Endothelial cell of umbilical vein (primary cell): ENCODE results near the gene ACP2. TPM values are rescaled to one million over a fixed set of nuclear protein-coding genes. Genes with fewer than 3 reads are reported as not detected.

Experiments used
- BruUV-seq: library from RNA; stranded (reverse); fragments of 400-500 nt; replicated peaks from 2 replicates; lab custom pipeline; 2021; lab: Mats Ljungman, UMichigan
- CTCF ChIA-PET: fragments of 300-600, 350-600 bp; sonication (Branson Sonifier 250); formaldehyde crosslinking; loops from one replicate; lab custom pipeline; 2021; ENCODE audit warnings: antibody characterized with exemption, inconsistent platforms; lab: Charles Lee
- POLR2A ChIA-PET: fragments of 300-600, 350-600 bp; sonication (Branson Sonifier 250); formaldehyde crosslinking; loops from one replicate; lab custom pipeline; 2021; ENCODE audit warnings: antibody characterized with exemption, inconsistent platforms; lab: Charles Lee
- DNase-seq: peaks from one replicate; pipeline ENCODE4 v3.0.0-alpha.2; 2011; ENCODE audit warnings: low read depth, low spot score
- FAIRE-seq: peaks from 2 replicates; lab custom pipeline; 2011; peaks lifted over from hg19 to GRCh38; lab: Jason Lieb, UNC
- H2AFZ ChIP-seq: 2 replicates; pipeline ENCODE4 v1.6.0; 2012; ENCODE audit warnings: low read depth, low read length, control low read depth, inconsistent platforms
- H3K27ac ChIP-seq: 2 replicates; pipeline ENCODE4 v1.5.1; 2011; ENCODE audit warnings: low read depth, mild to moderate bottlenecking, control low read depth, low read length, moderate library complexity; ENCODE audit not compliant: insufficient read depth
- H3K27me3 ChIP-seq, 2 experiments: 2 replicates each; pipeline versions ENCODE4 v1.6.0 to v1.6.1; 2011; ENCODE audit warnings: low read length in 2 of 2, mixed read lengths in 1 of 2; ENCODE audit not compliant: control insufficient read depth in 2 of 2, insufficient read depth in 2 of 2
- H3K36me3 ChIP-seq, 2 experiments: 2 replicates in 1 of 2; 3 replicates in 1 of 2; pipeline ENCODE4 v1.5.1; 2011; ENCODE audit warnings: low read length in 2 of 2, mild to moderate bottlenecking in 1 of 2, moderate library complexity in 1 of 2; ENCODE audit not compliant: control insufficient read depth in 2 of 2, insufficient read depth in 2 of 2; ENCODE audit errors: extremely low read depth in 1 of 2
- H3K4me1 ChIP-seq: 3 replicates; pipeline ENCODE4 v1.5.1; 2011; ENCODE audit warnings: mild to moderate bottlenecking, low read length; ENCODE audit not compliant: control insufficient read depth, insufficient read depth; ENCODE audit errors: extremely low read depth
- H3K4me2 ChIP-seq: 2 replicates; pipeline ENCODE4 v1.6.1; 2011; ENCODE audit warnings: low read length, control low read depth, mixed read lengths; ENCODE audit not compliant: insufficient read depth
- H3K4me3 ChIP-seq, 3 experiments: fragments of 200-600 bp in 1 of 3; sonication (generic), shearing (Covaris generic) in 1 of 3; replicated peaks in 1 of 3; 2 replicates each; pipeline ENCODE4 v1.5.1; 2011 to 2016; ENCODE audit warnings: control low read depth in 3 of 3, low read length in 3 of 3, mild to moderate bottlenecking in 2 of 3, inconsistent platforms in 1 of 3, low read depth in 1 of 3, moderate library complexity in 1 of 3; ENCODE audit not compliant: insufficient read depth in 1 of 3
- H3K79me2 ChIP-seq: 2 replicates; pipeline ENCODE4 v1.6.0; 2012; ENCODE audit warnings: low read length, inconsistent platforms; ENCODE audit not compliant: control insufficient read depth, insufficient read depth
- H3K9ac ChIP-seq: replicated peaks from 2 replicates; pipeline ENCODE3; 2011; ENCODE audit warnings: low read length, control low read depth; ENCODE audit not compliant: insufficient read depth; ENCODE audit errors: extremely low read depth
- H3K9me1 ChIP-seq: replicated peaks from 3 replicates; pipeline ENCODE4 v1.6.0; 2011; ENCODE audit warnings: mild to moderate bottlenecking, low read length; ENCODE audit not compliant: control insufficient read depth, insufficient read depth; ENCODE audit errors: extremely low read depth
- H3K9me3 ChIP-seq: replicated peaks from 2 replicates; pipeline ENCODE4 v1.5.1; 2012; ENCODE audit warnings: low read length, inconsistent platforms; ENCODE audit not compliant: control insufficient read depth, insufficient read depth
- H4K20me1 ChIP-seq: replicated peaks from 2 replicates; pipeline ENCODE3; 2011; ENCODE audit warnings: mild to moderate bottlenecking, low read length; ENCODE audit not compliant: control insufficient read depth, insufficient read depth; ENCODE audit errors: extremely low read depth
- CTCF ChIP-seq, 2 donors: IDR thresholded peaks; 1 replicate in 1 of 2; 2 replicates in 1 of 2; pipeline ENCODE4 v1.5.1; 2011; ENCODE audit warnings: low read length in 2 of 2, mild to moderate bottlenecking in 2 of 2, moderate library complexity in 2 of 2, control low read depth in 1 of 2, inconsistent platforms in 1 of 2, low read depth in 1 of 2; ENCODE audit not compliant: insufficient read depth in 1 of 2; ENCODE audit errors: extremely low read depth in 1 of 2
- EZH2 ChIP-seq: IDR thresholded peaks from 2 replicates; pipeline ENCODE4 v1.6.1; 2012; ENCODE audit warnings: borderline replicate concordance, low read depth, mild to moderate bottlenecking, moderate library complexity, low read length, inconsistent platforms; ENCODE audit not compliant: severe bottlenecking
- FOS ChIP-seq: IDR thresholded peaks from 2 replicates; pipeline ENCODE4 v1.6.1; 2011; ENCODE audit warnings: mild to moderate bottlenecking, low read length, moderate library complexity, borderline replicate concordance; ENCODE audit not compliant: insufficient read depth
- GATA2 ChIP-seq: IDR thresholded peaks from 2 replicates; pipeline ENCODE4 v1.7.0; 2011; ENCODE audit warnings: low read depth, mild to moderate bottlenecking, moderate library complexity, mixed read lengths, low read length; ENCODE audit not compliant: insufficient read length, insufficient read depth
- JUN ChIP-seq: IDR thresholded peaks from 2 replicates; pipeline ENCODE4 v1.6.1; 2011; ENCODE audit warnings: borderline replicate concordance, low read depth; ENCODE audit not compliant: insufficient read length, insufficient read depth
- MAX ChIP-seq: IDR thresholded peaks from 2 replicates; pipeline ENCODE4 v1.6.1; 2011; ENCODE audit not compliant: insufficient read depth, insufficient read length
- MYC ChIP-seq: IDR thresholded peaks from one replicate; pipeline ENCODE4 v1.6.1; 2011; ENCODE audit warnings: mild to moderate bottlenecking, low read depth, low read length
- POLR2A ChIP-seq: IDR thresholded peaks from 2 replicates; pipeline ENCODE4 v1.6.1; 2012; ENCODE audit warnings: low read depth, mild to moderate bottlenecking, control low read depth, low read length
- POLR2AphosphoS5 ChIP-seq: IDR thresholded peaks from 2 replicates; pipeline ENCODE4 v1.6.1; 2012; ENCODE audit warnings: low read depth, mild to moderate bottlenecking, control low read depth, low read length, moderate library complexity; ENCODE audit not compliant: insufficient read depth
- dilution Hi-C: fragments of 300-500 bp; cut with MboI; formaldehyde crosslinking; loops from one replicate; pipeline ENCODE4 v1.15.0; 2019; ENCODE audit warnings: low sequenced_read_pairs; ENCODE audit not compliant: extremely low pct_ligation_motif_present
- intact Hi-C: fragments of 100-400 bp; cut with micrococcal nuclease; formaldehyde crosslinking; loops from one replicate; pipeline ENCODE4 v1.10.0; 2022
- polyA plus RNA-seq, 4 experiments: library from polyadenylated mRNA; depleted of rRNA in 3 of 4; stranded (reverse) in 3 of 4; unstranded in 1 of 4; fragments of >200 nt; gene quantifications; 2 replicates each; pipeline versions ENCODE4 v1.2.1 to v1.2.3, GENCODE V29; 2011 to 2012; ENCODE audit warnings: missing spikeins in 1 of 4
- total RNA-seq: library from RNA; stranded (reverse); gene quantifications from 2 replicates; pipeline ENCODE4 v1.2.3, GENCODE V29; 2021

The ACP2 gene
- total and polyA plus RNA-seq, 2 donors (not counting 3 experiments of a cell fraction or from before 2014, with no cell fraction given), result 35.6 to 49.2 TPM

GRCh38 chr11:47271328-47271727, 22.7 kb upstream of the ACP2 start:
- dilution Hi-C loops, result no loop called here
- Histone ChIP-seq H3K9ac (no peak overlapping the region), H3K9me1 (no peaks in the 10 kb centered on the region), H3K36me3 (peaks cover 3 to 16% of the 10 kb centered on the region in 2 experiments), H3K4me1 (peaks cover 23% of the 10 kb centered on the region), H3K9me3 (no peaks in the 10 kb centered on the region), H4K20me1 (no peaks in the 10 kb centered on the region), H2AFZ (no peak overlapping the region), H3K79me2 (peaks cover 25% of the 10 kb centered on the region), H3K27me3 (no peaks in the 10 kb centered on the region), H3K4me2 (no peak overlapping the region), H3K27ac (no peak overlapping the region), H3K4me3 (no peak overlapping the region)
- no peak for FAIRE-seq
- POLR2A ChIA-PET, result interaction anchor here (0.6 to 0.7 kb wide), 3 partner anchors 17 to 167 kb away, joined by 3 read pairs; no protein-coding TSS in a partner anchor
- DNase-seq, result no peak
- CTCF ChIA-PET, result interaction anchor here (0.9 to 4.9 kb wide), 8 partner anchors 13 to 141 kb away, joined by 3 to 25 read pairs (median 5); partner anchors contain the start of genes ACP2 and NR1H3
- no TSS peak for BruUV-seq
- intact Hi-C loops, result no loop called here
- no peak for TF ChIP-seq MYC

- FAIRE-seq, result peak; percentile 75
- POLR2A ChIA-PET, result interaction anchor here (0.6 to 1.0 kb wide), 3 partner anchors 22 to 56 kb away, joined by 3 to 11 read pairs (median 3); partner anchors contain the start of genes ACP2 and DDB2
- TSS peak; percentile 19 for BruUV-seq
Observed at GRCh38 chr11:47270331-47271271, 22.0 kb upstream of the ACP2 start.

More at GRCh38 chr11:47270331-47271271, 22.0 kb upstream of the ACP2 start:
- Histone ChIP-seq H2AFZ (peak overlapping the region; percentile 63), H3K27me3 (no peaks in the 10 kb centered on the region), H4K20me1 (no peaks in the 10 kb centered on the region), H3K9me3 (no peaks in the 10 kb centered on the region), H3K36me3 (peaks cover 0 to 9% of the 10 kb centered on the region in 2 experiments), H3K9ac (peak overlapping the region; percentile 79), H3K27ac (peak overlapping the region; percentile 74), H3K79me2 (peaks cover 25% of the 10 kb centered on the region), H3K4me3 (peak overlapping the region; percentile 70 to 93 (median 73)), H3K9me1 (no peaks in the 10 kb centered on the region), H3K4me1 (peaks cover 27% of the 10 kb centered on the region), H3K4me2 (peak overlapping the region; percentile 68)
- intact Hi-C loops, result loop anchor here (1.0 kb wide), 1 partner anchor 85 kb away; no protein-coding TSS in a partner anchor
- peak; percentile 26 for DNase-seq
- CTCF ChIA-PET, result interaction anchor here (0.9 to 4.9 kb wide), 8 partner anchors 12 to 142 kb away, joined by 3 to 25 read pairs (median 5); partner anchors contain the start of genes ACP2 and NR1H3
- TF ChIP-seq GATA2 (no peak), EZH2 (no peak), MYC (no peak), FOS (no peak), MAX (no peak), POLR2AphosphoS5 (no peak), JUN (no peak), POLR2A (no peak), CTCF (IDR thresholded peaks at IDR 0.05; ENCODE audit: extremely low read depth in 1 of 2, insufficient read depth in 1 of 2, low read depth in 1 of 2, low read length in 2 of 2) (no peak)
- dilution Hi-C loops, result no loop called here
